Mucosa of descending colon (tissue), 3 donors: Measurements from ENCODE around the gene C20orf202. TPM values are rescaled to one million over a fixed set of nuclear protein-coding genes. Genes with fewer than 3 reads are reported as not detected.

Experiments used
- ATAC-seq: fragments of 200-7000 bp; cut with Tn5 transposase; one replicate; pipeline ENCODE4 v1.9.1; 2020; ENCODE audit warnings: mild to moderate bottlenecking, moderate library complexity
- DNase-seq, 3 donors: peaks; one replicate each; pipeline ENCODE4 v3.0.0-alpha.2; 2020
- H3K36me3 ChIP-seq: fragments of 200-600 bp; one replicate; pipeline ENCODE4 v1.8.0; 2021; ENCODE audit warnings: low read depth, mild to moderate bottlenecking
- H3K4me1 ChIP-seq: fragments of 200-600 bp; one replicate; pipeline ENCODE4 v1.8.0; 2021; ENCODE audit warnings: low read depth, mild to moderate bottlenecking
- H3K4me3 ChIP-seq: fragments of 200-600 bp; one replicate; pipeline ENCODE4 v1.8.0; 2021; ENCODE audit warnings: mild to moderate bottlenecking
- H3K9me3 ChIP-seq: fragments of 200-600 bp; one replicate; pipeline ENCODE4 v1.8.0; 2021; ENCODE audit warnings: mild to moderate bottlenecking
- CTCF ChIP-seq: fragments of 200-600 bp; IDR thresholded peaks from one replicate; pipeline ENCODE4 v1.8.0; 2022; ENCODE audit warnings: antibody characterized with exemption, mild to moderate bottlenecking
- intact Hi-C, 2 donors: fragments of 100-400 bp; cut with DNase I in 1 of 2; cut with micrococcal nuclease in 1 of 2; formaldehyde crosslinking; loops; one replicate each; pipeline versions ENCODE4 v1.11.0 to v1.11.1; 2022; cut with DNase I, micrococcal nuclease
- total RNA-seq, 3 donors: library from RNA; stranded (reverse); fragmentation: NEBNext Ultra II Directional in 2 of 3; extraction: Animal tissue kit (Norgen Biotek cat#: 25700) in 2 of 3; gene quantifications; one replicate each; pipeline versions ENCODE4 v1.2.1 to v1.2.4, GENCODE V29; 2021 to 2023
- donor health status: DM: no; HTN: no; CAD: no; lungs with moderate emphysema.
- donor health status: DM: no; HTN: no; CAD: no.
- donor health status: DM: no; HTN: yes; CAD: no.

C20orf202 gene
- total RNA-seq, 3 donors from 2014 or later: 0.23 to 0.48 TPM; not detected in 1

GRCh38 chr20:1184260-1184637 lies 19.0 kb upstream of the C20orf202 start:
- H3K4me3 ChIP-seq: no peak overlapping the region
- H3K9me3 ChIP-seq: no peaks in the 10 kb centered on the region
- ATAC-seq: no peak
- H3K4me1 ChIP-seq: peaks cover 13% of the 10 kb centered on the region
- no peaks in the 10 kb centered on the region for H3K36me3 ChIP-seq
- intact Hi-C loops: no loop called here
- no peak for TF ChIP-seq CTCF
- no peak for DNase-seq

- H3K36me3 ChIP-seq: no peaks in the 10 kb centered on the region
- peaks cover 13% of the 10 kb centered on the region for H3K4me1 ChIP-seq
- no peak for TF ChIP-seq CTCF
- ATAC-seq: peak; percentile 10
- intact Hi-C loops: no loop called here
- no peak for DNase-seq
- no peak within 1 kb of the TSS for H3K4me3 ChIP-seq
- H3K9me3 ChIP-seq: no peaks in the 10 kb centered on the region
These were observed 18.5 kb upstream of the C20orf202 start, which contains the start of gene TMEM74B for GRCh38 chr20:1184638-1185315. TSS of gene TMEM74B (minus strand) at chr20:1184981. CDS start at chr20:1183801, 1,180 bp downstream.

GRCh38 chr20:1185316-1185741 lies 17.9 kb upstream of the C20orf202 start:
- intact Hi-C loops: no loop called here
- DNase-seq (peak in 1 of 3 donors; percentile 39), ATAC-seq (peak; percentile 26)
- no peaks in the 10 kb centered on the region for H3K9me3 ChIP-seq
- H3K4me3 ChIP-seq: no peak overlapping the region
- no peaks in the 10 kb centered on the region for H3K36me3 ChIP-seq
- no peak for TF ChIP-seq CTCF
- peaks cover 13% of the 10 kb centered on the region for H3K4me1 ChIP-seq

- DNase-seq: peak in 2 of 3 donors; percentile 44 to 66
- Histone ChIP-seq H3K36me3 (no peaks in the 10 kb centered on the region), H3K4me3 (no peak overlapping the region), H3K9me3 (no peaks in the 10 kb centered on the region), H3K4me1 (peaks cover 13% of the 10 kb centered on the region)
- intact Hi-C loops: no loop called here
- peak; percentile 24 for TF ChIP-seq CTCF
- peak; percentile 65 for ATAC-seq
These were observed 17.4 kb upstream of the C20orf202 start for GRCh38 chr20:1185790-1186334.

- intact Hi-C loops: no loop called here
- Histone ChIP-seq H3K4me3 (no peak overlapping the region), H3K9me3 (no peaks in the 10 kb centered on the region), H3K4me1 (peaks cover 13% of the 10 kb centered on the region), H3K36me3 (no peaks in the 10 kb centered on the region)
- no peak for TF ChIP-seq CTCF
- DNase-seq (no peak), ATAC-seq (peak; percentile 39)
These were observed 16.8 kb upstream of the C20orf202 start for GRCh38 chr20:1186367-1186991.
